Measurements from ENCODE around the gene KCNH1. TPM values are rescaled to one million over a fixed set of nuclear protein-coding genes. Genes with fewer than 3 reads are reported as not detected.

KCNH1 gene
- total and polyA plus RNA-seq, 4 donors, result 0.02 to 0.31 TPM; not detected in 2

GRCh38 chr1:210686841-210687240 lies 447.1 kb downstream of the KCNH1 start:
- Histone ChIP-seq H3K9me3 (ENCODE audit: control insufficient read depth in 4 of 4, insufficient read depth in 3 of 4, low read length in 3 of 4) (no peaks in the 10 kb centered on the region), H3K9ac (ENCODE audit: insufficient read depth in 1 of 2, low read length in 2 of 2) (no peak overlapping the region), H3K4me3 (no peak overlapping the region), H3K36me3 (ENCODE audit: control insufficient read depth in 4 of 4, insufficient read depth in 4 of 4, low read length in 4 of 4) (no peaks in the 10 kb centered on the region), H3K27me3 (ENCODE audit: control insufficient read depth in 3 of 3, insufficient read depth in 3 of 3, low read length in 2 of 3) (no peaks in the 10 kb centered on the region), H3K27ac (ENCODE audit: low read depth in 1 of 2, low read length in 1 of 2) (no peak overlapping the region), H3K4me1 (ENCODE audit: control insufficient read depth in 5 of 5, insufficient read depth in 5 of 5, low read length in 5 of 5) (no peaks in the 10 kb centered on the region)
- ATAC-seq (ENCODE audit: insufficient read depth, low FRiP score) (no peak), DNase-seq (no peak)
- no peak for TF ChIP-seq CTCF (IDR thresholded peaks at IDR 0.05; ENCODE audit: control extremely low read depth, extremely low read depth)
- WGBS, 2 donors, result 40 to 63% methylated on average over 3 of the region's 3 CpGs

GRCh38 chr1:210685295-210685650 lies 448.7 kb downstream of the KCNH1 start:
- Histone ChIP-seq H3K9me3 (ENCODE audit: control insufficient read depth in 4 of 4, insufficient read depth in 3 of 4, low read length in 3 of 4) (no peaks in the 10 kb centered on the region), H3K27ac (ENCODE audit: low read depth in 1 of 2, low read length in 1 of 2) (no peak overlapping the region), H3K9ac (ENCODE audit: insufficient read depth in 1 of 2, low read length in 2 of 2) (no peak overlapping the region), H3K36me3 (ENCODE audit: control insufficient read depth in 4 of 4, insufficient read depth in 4 of 4, low read length in 4 of 4) (no peaks in the 10 kb centered on the region), H3K4me3 (no peak overlapping the region), H3K27me3 (ENCODE audit: control insufficient read depth in 3 of 3, insufficient read depth in 3 of 3, low read length in 2 of 3) (no peaks in the 10 kb centered on the region), H3K4me1 (ENCODE audit: control insufficient read depth in 5 of 5, insufficient read depth in 5 of 5, low read length in 5 of 5) (no peaks in the 10 kb centered on the region)
- ATAC-seq (ENCODE audit: insufficient read depth, low FRiP score), result no peak
- TF ChIP-seq CTCF (IDR thresholded peaks at IDR 0.05; ENCODE audit: control extremely low read depth, extremely low read depth), result no peak
- 89 to 95% methylated on average over 3 of the region's 3 CpGs for WGBS, 2 donors
- DNase-seq, result no peak

GRCh38 chr1:210684466-210685294 lies 449.3 kb downstream of the KCNH1 start:
- ATAC-seq (ENCODE audit: insufficient read depth, low FRiP score), result no peak
- TF ChIP-seq CTCF (IDR thresholded peaks at IDR 0.05; ENCODE audit: control extremely low read depth, extremely low read depth), result no peak
- WGBS, 2 donors, result 62 to 85% methylated on average over 5 of the region's 5 CpGs
- H3K4me1 ChIP-seq (ENCODE audit: control insufficient read depth in 5 of 5, insufficient read depth in 5 of 5, low read length in 5 of 5), result no peaks in the 10 kb centered on the region
- H3K27ac ChIP-seq (ENCODE audit: low read depth in 1 of 2, low read length in 1 of 2), result no peak overlapping the region
- no peak overlapping the region for H3K9ac ChIP-seq (ENCODE audit: insufficient read depth in 1 of 2, low read length in 2 of 2)
- no peak overlapping the region for H3K4me3 ChIP-seq
- DNase-seq, result no peak
- H3K27me3 ChIP-seq (ENCODE audit: control insufficient read depth in 3 of 3, insufficient read depth in 3 of 3, low read length in 2 of 3), result no peaks in the 10 kb centered on the region
- H3K36me3 ChIP-seq (ENCODE audit: control insufficient read depth in 4 of 4, insufficient read depth in 4 of 4, low read length in 4 of 4), result no peaks in the 10 kb centered on the region
- no peaks in the 10 kb centered on the region for H3K9me3 ChIP-seq (ENCODE audit: control insufficient read depth in 4 of 4, insufficient read depth in 3 of 4, low read length in 3 of 4)

All from lung (tissue), 12 donors.